Panc1 (cell line): ENCODE measurements around the gene ZSWIM7. TPM values are rescaled to one million over a fixed set of nuclear protein-coding genes. Genes with fewer than 3 reads are reported as not detected.

Source experiments
- ATAC-seq: fragments of 200-7000 bp; cut with Tn5 transposase; 2 replicates; pipeline ENCODE4 v1.9.1; 2020; ENCODE audit warnings: mild to moderate bottlenecking, moderate library complexity
- BruUV-seq: library from RNA; stranded (reverse); fragments of 400-500 nt; replicated peaks from 2 replicates; lab custom pipeline; 2021; lab: Mats Ljungman, UMichigan
- CTCF ChIA-PET: fragments of 300-600 bp; sonication (Branson Sonifier 250); formaldehyde crosslinking; loops from one replicate; lab custom pipeline; 2022; ENCODE audit warnings: antibody characterized with exemption; lab: Charles Lee
- POLR2A ChIA-PET: fragments of 300-600 bp; sonication (Branson Sonifier 250); formaldehyde crosslinking; loops from one replicate; lab custom pipeline; 2022; ENCODE audit warnings: antibody characterized with exemption; lab: Charles Lee
- DNase-seq: peaks from one replicate; pipeline ENCODE4 v3.0.0-alpha.2; 2010; ENCODE audit warnings: low read depth, low spot score
- H3K27ac ChIP-seq: 2 replicates; pipeline ENCODE4 v1.5.1; 2011; ENCODE audit warnings: mild to moderate bottlenecking, low read length, inconsistent platforms
- H3K27me3 ChIP-seq: fragments of 200-500 bp; sonication (Bioruptor generic); 2 replicates; pipeline ENCODE4 v1.6.0; 2014; ENCODE audit warnings: low read length, inconsistent platforms; ENCODE audit not compliant: control insufficient read depth, insufficient read depth
- H3K36me3 ChIP-seq: fragments of 200-500 bp; sonication (Bioruptor generic); 2 replicates; pipeline ENCODE4 v1.5.1; 2014; ENCODE audit warnings: inconsistent platforms, mild to moderate bottlenecking, low read length, moderate library complexity; ENCODE audit not compliant: control insufficient read depth, insufficient read depth
- H3K4me1 ChIP-seq: 2 replicates; pipeline ENCODE4 v1.5.1; 2011; ENCODE audit warnings: inconsistent platforms, mild to moderate bottlenecking, low read length, moderate library complexity; ENCODE audit not compliant: control insufficient read depth, insufficient read depth
- H3K4me3 ChIP-seq, 2 experiments: 2 replicates each; pipeline ENCODE4 v1.5.1; 2011 to 2012; ENCODE audit warnings: low read depth in 2 of 2, low read length in 2 of 2, mild to moderate bottlenecking in 2 of 2, inconsistent platforms in 1 of 2, moderate library complexity in 1 of 2
- H3K9me3 ChIP-seq: fragments of 200-500 bp; sonication (Bioruptor generic); 2 replicates; pipeline ENCODE4 v1.5.1; 2014; ENCODE audit warnings: low read depth, mild to moderate bottlenecking, inconsistent platforms, low read length, moderate library complexity; ENCODE audit not compliant: control insufficient read depth, insufficient read depth
- POLR2AphosphoS5 ChIP-seq: IDR thresholded peaks from 2 replicates; pipeline ENCODE4 v1.6.1; 2012; ENCODE audit warnings: mild to moderate bottlenecking, low read depth, low read length, moderate library complexity
- SIN3A ChIP-seq: IDR thresholded peaks from 2 replicates; pipeline ENCODE4 v1.6.1; 2012; ENCODE audit warnings: low read depth, mild to moderate bottlenecking, low read length, moderate library complexity, borderline replicate concordance; ENCODE audit not compliant: insufficient read depth
- TCF7L2 ChIP-seq: IDR thresholded peaks from 2 replicates; pipeline ENCODE4 v1.6.1; 2011; ENCODE audit warnings: mild to moderate bottlenecking, low read depth, low read length, inconsistent platforms
- in situ Hi-C: cut with HindIII; loops from 2 replicates; pipeline ENCODE4 v1.10.0; 2016; ENCODE audit warnings: low sequenced_read_pairs, low pct_unique_long_range_greater_than_20kb
- intact Hi-C: fragments of 100-400 bp; cut with micrococcal nuclease; formaldehyde crosslinking; loops from one replicate; pipeline ENCODE4 v1.10.0; 2022; ENCODE audit not compliant: unreplicated experiment
- total RNA-seq: library from RNA; stranded (reverse); gene quantifications from one replicate; pipeline ENCODE4 v1.2.1, GENCODE V29; 2021; ENCODE audit not compliant: unreplicated experiment
- TF ChIP-seq, protein P1 (sequence below), 2 experiments: IDR thresholded peaks; 2 replicates each; pipeline ENCODE4 v1.6.1; 2011 to 2012; ENCODE audit warnings: low read depth in 2 of 2, control low read depth in 1 of 2, low read length in 1 of 2, mild to moderate bottlenecking in 1 of 2, moderate library complexity in 1 of 2; ENCODE audit not compliant: insufficient read depth in 1 of 2
- TF ChIP-seq, protein P2 (sequence below): fragments of 450-650 bp; IDR thresholded peaks from 2 replicates; pipeline ENCODE4 v1.5.1; 2017; ENCODE audit warnings: mild to moderate bottlenecking

The ZSWIM7 gene
- total RNA-seq, 1 experiment from 2014 or later: 17.5 TPM

DNA sequence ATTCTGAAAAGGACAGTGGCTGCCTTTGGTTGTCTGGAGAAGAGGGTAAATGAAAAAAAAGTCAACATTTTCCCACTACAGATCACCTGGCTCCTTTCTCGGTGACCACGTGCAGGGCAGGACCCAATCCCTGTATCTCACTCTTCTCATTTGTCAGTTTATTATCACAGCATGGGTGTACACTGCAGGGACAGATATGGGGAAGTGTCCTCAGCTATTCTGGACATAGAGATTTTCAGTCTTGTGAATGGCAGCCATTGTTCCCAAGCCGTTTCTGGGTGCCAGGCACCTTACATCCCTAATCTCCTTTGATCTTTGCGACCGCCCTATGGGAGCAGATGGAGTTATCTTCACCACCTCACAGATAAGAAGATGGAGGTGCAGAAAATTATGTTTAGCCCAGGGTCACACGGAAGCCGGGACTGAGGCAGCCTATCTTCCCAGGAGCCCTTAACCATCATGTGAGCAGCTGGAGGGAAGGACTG lies 47.4 kb downstream of the ZSWIM7 start:
- Histone ChIP-seq H3K4me1 (peaks cover 80% of the 10 kb centered on the region), H3K9me3 (no peaks in the 10 kb centered on the region), H3K36me3 (no peaks in the 10 kb centered on the region), H3K27ac (peak overlapping the region; percentile 90), H3K27me3 (no peaks in the 10 kb centered on the region), H3K4me3 (no peak overlapping the region)
- in situ Hi-C loops: no loop called here
- TF ChIP-seq, protein P1, sequence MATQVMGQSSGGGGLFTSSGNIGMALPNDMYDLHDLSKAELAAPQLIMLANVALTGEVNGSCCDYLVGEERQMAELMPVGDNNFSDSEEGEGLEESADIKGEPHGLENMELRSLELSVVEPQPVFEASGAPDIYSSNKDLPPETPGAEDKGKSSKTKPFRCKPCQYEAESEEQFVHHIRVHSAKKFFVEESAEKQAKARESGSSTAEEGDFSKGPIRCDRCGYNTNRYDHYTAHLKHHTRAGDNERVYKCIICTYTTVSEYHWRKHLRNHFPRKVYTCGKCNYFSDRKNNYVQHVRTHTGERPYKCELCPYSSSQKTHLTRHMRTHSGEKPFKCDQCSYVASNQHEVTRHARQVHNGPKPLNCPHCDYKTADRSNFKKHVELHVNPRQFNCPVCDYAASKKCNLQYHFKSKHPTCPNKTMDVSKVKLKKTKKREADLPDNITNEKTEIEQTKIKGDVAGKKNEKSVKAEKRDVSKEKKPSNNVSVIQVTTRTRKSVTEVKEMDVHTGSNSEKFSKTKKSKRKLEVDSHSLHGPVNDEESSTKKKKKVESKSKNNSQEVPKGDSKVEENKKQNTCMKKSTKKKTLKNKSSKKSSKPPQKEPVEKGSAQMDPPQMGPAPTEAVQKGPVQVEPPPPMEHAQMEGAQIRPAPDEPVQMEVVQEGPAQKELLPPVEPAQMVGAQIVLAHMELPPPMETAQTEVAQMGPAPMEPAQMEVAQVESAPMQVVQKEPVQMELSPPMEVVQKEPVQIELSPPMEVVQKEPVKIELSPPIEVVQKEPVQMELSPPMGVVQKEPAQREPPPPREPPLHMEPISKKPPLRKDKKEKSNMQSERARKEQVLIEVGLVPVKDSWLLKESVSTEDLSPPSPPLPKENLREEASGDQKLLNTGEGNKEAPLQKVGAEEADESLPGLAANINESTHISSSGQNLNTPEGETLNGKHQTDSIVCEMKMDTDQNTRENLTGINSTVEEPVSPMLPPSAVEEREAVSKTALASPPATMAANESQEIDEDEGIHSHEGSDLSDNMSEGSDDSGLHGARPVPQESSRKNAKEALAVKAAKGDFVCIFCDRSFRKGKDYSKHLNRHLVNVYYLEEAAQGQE (IDR thresholded peaks at IDR 0.05; ENCODE audit: insufficient read depth in 1 of 2, low read depth in 2 of 2, low read length in 1 of 2): no peak
- peak; percentile 69; the same call in 1 of the 2 replicates for TF ChIP-seq TCF7L2
- TF ChIP-seq, protein P2, sequence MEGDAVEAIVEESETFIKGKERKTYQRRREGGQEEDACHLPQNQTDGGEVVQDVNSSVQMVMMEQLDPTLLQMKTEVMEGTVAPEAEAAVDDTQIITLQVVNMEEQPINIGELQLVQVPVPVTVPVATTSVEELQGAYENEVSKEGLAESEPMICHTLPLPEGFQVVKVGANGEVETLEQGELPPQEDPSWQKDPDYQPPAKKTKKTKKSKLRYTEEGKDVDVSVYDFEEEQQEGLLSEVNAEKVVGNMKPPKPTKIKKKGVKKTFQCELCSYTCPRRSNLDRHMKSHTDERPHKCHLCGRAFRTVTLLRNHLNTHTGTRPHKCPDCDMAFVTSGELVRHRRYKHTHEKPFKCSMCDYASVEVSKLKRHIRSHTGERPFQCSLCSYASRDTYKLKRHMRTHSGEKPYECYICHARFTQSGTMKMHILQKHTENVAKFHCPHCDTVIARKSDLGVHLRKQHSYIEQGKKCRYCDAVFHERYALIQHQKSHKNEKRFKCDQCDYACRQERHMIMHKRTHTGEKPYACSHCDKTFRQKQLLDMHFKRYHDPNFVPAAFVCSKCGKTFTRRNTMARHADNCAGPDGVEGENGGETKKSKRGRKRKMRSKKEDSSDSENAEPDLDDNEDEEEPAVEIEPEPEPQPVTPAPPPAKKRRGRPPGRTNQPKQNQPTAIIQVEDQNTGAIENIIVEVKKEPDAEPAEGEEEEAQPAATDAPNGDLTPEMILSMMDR: no peak
- DNase-seq (no peak), ATAC-seq (peak; percentile 11; the same call in 1 of the 2 replicates)
- ChIA-PET CTCF (no interaction called here), POLR2A (no interaction called here)
- BruUV-seq: no TSS peak
- intact Hi-C loops: no loop called here

DNA sequence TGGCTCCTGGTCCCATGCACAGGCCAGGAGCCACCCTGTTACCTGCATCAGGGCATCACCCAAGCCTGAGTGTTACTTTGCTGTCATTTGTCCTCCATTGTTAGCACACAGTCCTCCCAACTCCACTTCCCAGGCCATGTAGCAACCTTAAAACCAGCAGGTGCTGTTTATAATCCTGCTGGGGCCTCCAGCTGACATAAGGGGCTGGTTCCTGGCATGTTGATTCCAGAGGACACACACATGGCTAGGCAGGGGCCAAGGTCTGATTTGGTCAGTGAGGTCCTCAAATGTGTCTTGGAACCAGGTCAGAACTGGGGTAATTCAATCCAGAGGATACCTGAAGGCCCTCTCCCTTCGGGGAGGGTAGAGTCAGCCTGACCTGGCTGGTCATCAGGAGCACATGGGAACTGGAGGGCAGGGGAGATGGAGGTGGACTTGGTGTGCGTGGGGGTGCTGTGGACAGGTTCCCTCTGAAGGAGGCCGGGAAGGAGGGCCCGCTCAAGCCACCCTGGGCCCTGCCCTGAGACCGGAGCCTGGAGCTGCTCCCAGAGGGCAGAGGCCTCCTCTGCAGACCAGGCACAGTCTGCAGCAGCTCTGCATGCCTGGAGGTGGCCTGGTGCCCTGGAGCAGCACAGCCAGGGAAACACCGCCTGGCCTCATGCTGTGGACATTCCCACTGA lies 48.0 kb downstream of the ZSWIM7 start:
- ATAC-seq: peak; percentile 39; the same call in 1 of the 2 replicates

More for the DNA sequence above, 48.0 kb downstream of the ZSWIM7 start:
- Histone ChIP-seq H3K9me3 (no peaks in the 10 kb centered on the region), H3K27me3 (no peaks in the 10 kb centered on the region), H3K36me3 (no peaks in the 10 kb centered on the region), H3K27ac (peak overlapping the region; percentile 90), H3K4me1 (peaks cover 74% of the 10 kb centered on the region), H3K4me3 (no peak overlapping the region)
- intact Hi-C loops: no loop called here
- DNase-seq: no peak
- BruUV-seq: no TSS peak
- in situ Hi-C loops: no loop called here
- ChIA-PET POLR2A (interaction anchor here (0.6 kb wide), 1 partner anchor 21 kb away, joined by 18 read pairs; no protein-coding TSS in a partner anchor), CTCF (no interaction called here)
- TF ChIP-seq, protein P1 (IDR thresholded peaks at IDR 0.05; ENCODE audit: insufficient read depth in 1 of 2, low read depth in 2 of 2, low read length in 1 of 2): no peak
- no peak for TF ChIP-seq TCF7L2
- TF ChIP-seq SIN3A: no peak
- TF ChIP-seq, protein P2: no peak
- no peak for TF ChIP-seq POLR2AphosphoS5
